Amygdala (tissue), 56 donors: Measurements from ENCODE around the gene PRAMEF26.
"Not testable (repeated sequence)": the region's sequence is repeated elsewhere in the genome, so short reads cannot be mapped to it uniquely, and the experiment has no call there.

Source experiments
- DNase-seq, 56 donors: peaks; one replicate each; lab custom pipeline; 2025; lab: John Stamatoyannopoulos, UW

Gene PRAMEF26

GRCh38 chr1:13155909-13156308 is at the start of gene PRAMEF26:
Gene PRAMEF26, minus strand, starts transcription at chr1:13156009. Its CDS starts 2,914 bp downstream, at chr1:13153095.
- not testable (repeated sequence) for DNase-seq

DNA sequence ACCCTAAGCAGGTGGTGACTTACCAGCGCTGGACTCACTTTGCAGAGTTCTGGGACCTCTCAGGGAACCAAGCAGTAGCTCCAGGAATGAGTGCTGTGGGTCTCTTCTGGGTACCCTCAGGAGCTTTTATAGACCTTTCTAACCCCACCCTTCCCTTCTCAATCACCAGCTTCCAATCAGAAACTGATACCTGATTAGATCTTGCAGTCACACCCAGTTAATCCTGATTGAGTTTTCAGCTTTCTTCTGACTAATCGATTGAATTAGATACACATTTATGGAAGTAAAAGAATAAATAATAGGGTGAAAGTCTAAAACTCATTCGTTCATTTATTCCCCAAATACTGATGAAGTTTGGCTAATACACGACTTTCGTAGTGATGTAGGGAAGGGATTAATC is 45.5 kb upstream of the PRAMEF26 start, which contains the start of gene PRAMEF13:
Gene PRAMEF13, minus strand, starts transcription at position 101 of the 400 bp plus-strand sequence. CDS start 1,820 bp downstream, outside the sequence.
- not testable (repeated sequence) for DNase-seq

DNA sequence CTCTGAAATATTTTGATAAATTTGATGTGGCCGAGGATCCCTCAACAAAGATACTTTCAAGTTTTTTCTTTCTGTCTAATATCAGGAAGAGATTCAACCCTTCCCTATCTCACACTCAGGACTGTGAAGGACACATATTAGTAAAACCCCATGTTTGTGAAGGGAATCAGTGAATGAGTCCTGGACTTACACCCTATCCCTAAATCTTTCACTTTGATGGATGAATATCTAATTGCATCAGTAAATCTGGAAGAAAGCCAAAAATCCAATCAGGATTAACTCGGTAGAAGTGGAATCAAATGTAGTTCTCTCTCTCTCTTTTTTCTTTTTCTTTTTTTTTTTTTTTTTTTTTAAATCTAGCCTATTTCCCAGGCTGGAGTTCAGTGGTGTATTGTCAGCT is 15.7 kb upstream of the PRAMEF26 start, which contains the start of gene PRAMEF9:
Gene PRAMEF9, plus strand, starts transcription at position 301 of the 400 bp plus-strand sequence. CDS start 3,433 bp downstream, outside the sequence.
- DNase-seq: not testable (repeated sequence)

DNA sequence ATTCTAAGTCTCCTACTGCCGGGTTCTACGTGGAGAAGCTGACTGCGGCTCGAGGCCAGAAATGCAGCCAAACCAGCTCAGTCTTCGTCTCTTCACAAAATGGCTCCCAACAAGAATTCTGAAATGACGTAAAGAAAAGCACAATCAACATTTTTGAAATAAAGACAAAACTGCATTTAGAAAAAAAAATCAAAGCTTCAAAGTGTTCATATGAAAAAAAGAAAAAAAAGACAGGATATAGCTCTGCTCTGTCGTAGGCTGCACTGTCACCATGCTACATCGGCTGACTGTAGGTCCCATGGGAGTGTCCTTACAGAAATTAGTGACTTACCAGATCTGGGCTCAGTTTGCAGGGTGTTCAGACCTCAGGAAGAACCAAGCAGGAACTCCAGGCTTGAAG is 9.7 kb upstream of the PRAMEF26 start, which contains the start of gene HNRNPCL4:
Gene HNRNPCL4, minus strand, starts transcription at position 101 of the 400 bp plus-strand sequence. CDS start 164 bp downstream, outside the sequence.
- not testable (repeated sequence) for DNase-seq

- DNase-seq: not testable (repeated sequence)
Observed at GRCh38 chr1:13116754-13117153, 39.1 kb downstream of the PRAMEF26 start, which contains the start of gene HNRNPCL2. Gene HNRNPCL2, minus strand, starts transcription at chr1:13116854. Its CDS starts 454 bp downstream, at chr1:13116400.
